AG08395 (cell line): ENCODE results near the gene MAPK8.

Source experiments
- DNase-seq: peaks from one replicate; pipeline ENCODE4 v3.0.0; 2012; ENCODE audit warnings: mixed read lengths, low spot score

MAPK8 gene

GRCh38 chr10:48450233-48450740, 143.8 kb downstream of the MAPK8 start:
- no peak for DNase-seq

DNA sequence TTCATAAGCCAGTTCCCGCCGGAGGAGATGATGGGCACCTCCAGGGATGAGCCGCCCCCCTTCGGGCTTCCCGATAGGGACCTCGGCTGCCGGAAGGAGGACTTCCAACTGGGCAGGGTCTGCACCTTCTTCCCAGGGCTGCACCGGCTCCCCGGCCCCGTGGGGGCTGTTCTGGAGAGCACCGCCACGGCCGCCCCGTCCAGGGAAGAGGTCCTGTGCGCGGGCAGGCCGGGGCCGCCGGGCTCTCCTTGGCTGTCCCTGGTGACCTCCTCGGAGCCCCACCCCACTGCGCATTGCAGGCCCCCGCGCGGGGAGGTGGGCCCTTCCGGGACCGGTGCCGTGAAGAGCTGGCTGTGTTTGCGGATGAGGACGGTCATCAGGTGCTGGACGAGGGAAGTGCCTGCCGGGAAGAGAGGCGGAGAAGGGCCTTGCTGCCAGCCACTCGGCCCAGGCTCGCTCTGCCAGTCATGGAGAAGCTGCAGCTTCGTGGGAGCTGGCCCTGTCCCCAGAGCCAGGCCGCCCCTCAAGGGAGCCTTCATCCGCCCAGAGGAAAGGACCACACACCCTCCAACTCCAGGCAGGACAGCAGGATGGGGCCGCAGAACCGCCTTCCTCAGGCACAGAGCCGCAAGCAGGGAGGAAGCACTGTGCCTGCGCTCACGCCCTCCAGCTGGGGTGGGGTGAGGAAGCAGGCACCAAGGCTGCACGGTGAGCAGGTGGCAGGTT, 144.4 kb downstream of the MAPK8 start:
- no peak for DNase-seq

GRCh38 chr10:48451969-48452878, 145.7 kb downstream of the MAPK8 start:
- no peak for DNase-seq

GRCh38 chr10:48452879-48453412, 146.5 kb downstream of the MAPK8 start:
- no peak for DNase-seq

GRCh38 chr10:48453451-48454301, 147.2 kb downstream of the MAPK8 start:
- no peak for DNase-seq

GRCh38 chr10:48454302-48455054, 148.0 kb downstream of the MAPK8 start:
- DNase-seq = no peak

GRCh38 chr10:48455055-48455391, 148.5 kb downstream of the MAPK8 start:
- no peak for DNase-seq

GRCh38 chr10:48455392-48456151, 149.1 kb downstream of the MAPK8 start:
- DNase-seq = no peak

DNA sequence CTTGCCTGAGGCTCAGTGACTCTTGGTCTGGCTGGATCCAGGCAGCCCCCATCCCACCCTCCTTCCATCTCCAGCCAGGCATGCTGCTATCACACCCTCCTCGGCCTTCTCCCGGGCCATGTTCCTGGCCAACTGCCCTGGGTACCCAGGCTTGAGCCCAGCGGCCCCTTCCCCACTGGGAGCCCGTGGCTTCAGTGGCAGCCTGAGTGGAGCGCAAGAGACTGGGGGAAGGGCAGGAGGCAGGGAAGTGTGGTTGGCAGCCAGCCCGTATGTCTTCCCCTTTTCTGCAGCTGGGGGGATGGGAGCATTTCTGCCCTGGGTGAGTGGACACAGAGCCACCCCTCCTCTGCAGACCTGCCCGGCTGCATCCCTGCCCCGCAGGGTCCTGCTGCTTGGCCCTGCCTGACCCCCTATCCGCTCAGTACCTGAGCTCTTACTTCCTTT, 149.9 kb downstream of the MAPK8 start:
- no peak for DNase-seq

DNA sequence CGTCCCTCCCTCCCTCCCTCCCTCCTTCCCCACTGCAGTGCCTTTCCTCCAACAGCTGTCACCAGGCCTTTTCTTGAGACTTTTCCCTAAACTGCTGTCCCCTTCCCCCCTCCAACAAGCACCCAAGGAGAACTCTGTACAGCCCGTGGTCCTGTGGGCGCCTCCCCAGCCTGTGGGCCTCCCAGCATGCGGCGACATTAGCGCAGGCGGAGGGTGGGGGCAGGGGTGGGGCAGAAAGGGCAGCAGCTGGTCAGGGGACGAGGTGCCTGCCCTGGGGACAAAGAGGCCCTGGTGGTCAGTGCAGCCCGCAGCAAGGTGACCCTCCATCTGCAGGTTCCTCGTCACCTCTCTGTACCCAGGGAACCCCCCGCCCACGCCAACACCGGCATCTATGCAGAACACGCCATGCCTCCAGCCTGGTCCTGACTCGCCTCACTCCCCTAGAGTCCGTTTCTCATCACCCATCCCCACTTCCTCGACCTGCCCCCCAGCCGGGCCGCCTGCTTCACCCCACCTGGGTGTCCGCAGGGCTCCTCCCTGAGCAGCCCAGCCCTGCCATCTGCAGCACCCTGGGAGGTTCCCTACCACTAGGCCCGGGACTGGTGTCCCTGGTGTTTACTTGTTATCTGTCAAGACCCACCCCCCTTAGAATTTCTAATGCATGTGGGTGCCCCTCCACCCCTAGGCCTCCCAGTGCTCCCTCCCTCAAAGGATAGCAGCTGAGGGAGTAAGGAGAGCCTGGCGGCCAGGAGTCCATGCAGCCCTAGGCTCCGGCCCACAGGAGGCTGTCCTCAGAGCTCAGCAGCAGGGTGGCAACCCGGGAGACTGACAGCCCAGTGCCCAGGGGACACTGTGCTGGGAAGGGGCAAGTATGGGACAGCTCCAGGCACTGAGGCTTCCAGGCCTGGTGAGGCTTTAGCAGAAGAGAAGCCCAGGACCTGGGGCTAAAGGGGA, 150.6 kb downstream of the MAPK8 start:
- DNase-seq = no peak

DNA sequence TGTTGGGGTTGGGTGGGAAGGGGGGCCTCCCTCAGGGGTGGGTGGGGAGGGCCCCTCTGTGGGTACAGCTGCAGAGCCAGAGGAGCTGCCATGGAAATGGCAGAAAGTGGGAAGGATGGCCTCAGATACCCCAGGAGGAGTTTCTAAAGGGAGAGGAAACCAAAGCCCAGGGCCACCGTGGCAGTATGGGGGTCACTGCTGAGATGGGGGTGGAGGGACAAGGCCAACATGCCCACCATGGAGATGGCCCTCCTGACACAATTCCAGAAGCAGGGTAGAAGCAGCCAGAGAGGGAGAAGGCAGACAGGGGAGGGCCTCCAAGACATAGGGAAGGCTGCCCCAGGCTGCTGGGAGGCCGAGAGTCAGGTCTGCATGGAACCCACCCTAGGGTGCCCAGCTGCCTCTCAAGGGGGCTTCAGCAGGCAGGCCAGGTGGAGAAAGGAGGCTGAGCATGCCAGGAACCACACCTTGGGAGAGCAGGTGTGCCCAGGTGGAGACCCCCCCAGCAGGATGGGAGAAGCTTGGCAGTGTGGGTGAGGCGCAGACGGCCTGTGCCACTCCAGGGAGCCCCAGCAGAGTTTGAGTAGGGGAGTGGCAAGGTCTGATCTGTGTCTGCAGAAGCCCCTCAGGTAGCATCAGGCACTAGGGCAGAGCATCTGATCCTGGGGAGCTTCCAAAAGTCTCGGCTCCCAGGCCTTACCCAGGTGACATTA, 151.6 kb downstream of the MAPK8 start:
- no peak for DNase-seq

DNA sequence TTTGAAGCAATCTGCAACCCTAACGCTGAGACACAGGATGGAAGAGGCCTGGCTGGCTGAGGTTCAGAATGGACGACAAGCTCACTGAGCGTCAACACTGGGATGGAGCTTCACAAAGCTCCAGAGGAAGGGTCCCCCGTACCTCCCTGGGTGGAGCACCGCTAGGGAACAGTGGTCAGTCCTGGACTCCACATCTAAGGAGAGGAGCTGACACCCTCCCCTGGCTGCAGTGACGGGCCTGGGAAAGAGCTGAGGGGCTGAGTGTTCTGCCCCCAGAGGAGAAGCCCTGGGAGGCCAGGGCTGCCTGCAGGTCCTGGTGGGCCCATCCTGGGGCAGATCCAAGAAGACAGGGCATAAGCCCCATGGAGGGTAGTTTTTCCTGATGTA, 152.2 kb downstream of the MAPK8 start:
- DNase-seq = no peak

DNA sequence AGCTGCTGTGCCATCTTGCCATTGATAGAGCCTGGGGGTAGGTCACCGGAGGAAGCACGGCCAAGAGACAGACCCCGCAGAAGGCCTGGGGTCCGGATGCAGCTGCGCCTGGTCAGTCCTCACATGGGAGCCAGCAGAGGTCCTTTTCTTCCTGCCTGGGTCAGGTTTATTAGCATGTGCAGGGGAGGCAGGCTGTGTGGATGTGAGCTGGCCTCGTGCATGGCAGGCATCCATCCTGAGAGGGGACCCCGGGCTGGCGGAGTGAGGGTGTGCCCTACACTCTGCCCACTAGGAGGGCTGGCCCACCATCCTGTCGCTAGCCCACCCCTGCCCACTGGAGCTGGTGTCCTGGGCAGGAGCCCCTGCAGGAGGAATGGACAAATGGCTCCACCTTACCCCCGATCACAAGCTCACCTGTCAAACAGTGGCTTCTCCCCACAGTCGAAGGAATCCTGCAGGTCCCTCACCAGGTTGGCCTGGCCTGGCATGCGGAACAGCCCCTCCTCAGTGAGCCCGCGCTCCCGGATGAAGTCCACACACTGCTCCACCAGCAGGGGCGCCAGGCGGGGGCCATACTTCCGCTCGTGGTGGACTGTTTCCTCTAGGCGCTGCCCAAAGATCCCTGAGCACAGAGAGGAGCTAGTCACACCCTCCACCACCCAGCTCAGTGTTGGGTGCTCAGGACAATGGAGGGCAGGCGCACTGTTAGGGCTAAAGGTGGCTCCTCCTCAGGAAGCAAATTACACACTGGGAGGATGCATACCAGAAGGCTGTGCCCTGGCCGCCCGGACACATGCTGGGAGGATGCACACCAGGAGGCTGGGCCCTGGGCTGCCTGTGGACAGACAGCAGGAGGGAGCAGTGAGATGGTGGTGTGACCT, 153.0 kb downstream of the MAPK8 start:
- no peak for DNase-seq

DNA sequence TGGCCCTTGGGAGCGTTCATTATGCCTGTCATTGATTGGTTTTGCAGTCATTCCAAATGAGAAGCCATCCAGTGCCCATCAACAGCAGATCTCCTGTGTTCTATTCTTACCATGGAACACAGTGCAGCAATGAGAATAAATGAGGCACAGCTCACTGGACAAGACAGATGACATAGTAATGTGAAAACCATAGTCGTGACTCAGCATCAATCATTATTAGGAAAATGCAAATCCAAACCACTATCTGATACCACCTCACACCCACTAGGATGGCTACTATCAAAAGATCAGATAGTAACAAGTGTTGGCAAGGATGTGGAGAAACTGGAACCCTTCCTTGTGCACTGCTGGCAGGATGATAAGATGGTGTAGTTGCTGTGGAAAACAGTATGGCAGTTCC, 153.7 kb downstream of the MAPK8 start:
- DNase-seq = no peak

DNA sequence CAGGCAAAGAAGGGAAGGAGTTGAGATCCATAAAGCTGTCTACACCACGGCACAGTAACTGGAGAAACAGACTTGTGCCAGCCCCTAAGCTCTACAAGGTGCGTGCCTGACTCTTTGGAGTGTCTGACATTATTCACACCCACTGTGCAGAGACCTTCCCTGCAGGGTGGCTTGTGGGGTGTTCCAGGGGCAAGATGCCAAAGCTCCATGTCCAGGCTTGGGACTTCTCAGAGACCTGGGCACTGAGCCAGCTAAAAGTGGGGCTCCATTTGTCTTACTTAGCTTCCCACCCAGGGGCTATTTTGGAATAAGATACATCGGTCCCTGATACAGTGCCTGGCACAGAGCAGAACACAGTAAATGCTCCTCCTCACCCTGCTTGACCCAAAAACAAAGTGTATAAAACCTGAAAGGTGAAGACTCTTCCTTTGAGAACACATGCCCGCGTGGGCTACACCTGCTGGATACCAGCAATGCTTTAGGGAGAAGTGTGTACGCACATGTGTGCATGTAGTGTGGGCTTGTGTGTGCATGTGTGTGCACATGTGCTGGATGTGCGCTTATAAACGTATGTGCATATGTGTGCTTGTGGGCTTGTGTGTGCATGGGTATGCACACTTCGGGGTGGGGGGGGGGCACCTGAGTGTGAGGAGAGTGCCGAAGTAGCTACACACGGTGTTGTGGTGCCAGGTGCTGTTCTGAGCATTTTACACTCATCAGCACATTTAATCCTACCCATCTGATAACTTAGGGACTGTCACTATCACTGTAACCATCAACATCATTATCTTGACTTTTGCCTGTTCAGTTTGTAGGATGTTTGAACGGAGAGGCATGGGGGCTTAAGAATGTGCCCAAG, 155.4 kb downstream of the MAPK8 start:
- DNase-seq = no peak

DNA sequence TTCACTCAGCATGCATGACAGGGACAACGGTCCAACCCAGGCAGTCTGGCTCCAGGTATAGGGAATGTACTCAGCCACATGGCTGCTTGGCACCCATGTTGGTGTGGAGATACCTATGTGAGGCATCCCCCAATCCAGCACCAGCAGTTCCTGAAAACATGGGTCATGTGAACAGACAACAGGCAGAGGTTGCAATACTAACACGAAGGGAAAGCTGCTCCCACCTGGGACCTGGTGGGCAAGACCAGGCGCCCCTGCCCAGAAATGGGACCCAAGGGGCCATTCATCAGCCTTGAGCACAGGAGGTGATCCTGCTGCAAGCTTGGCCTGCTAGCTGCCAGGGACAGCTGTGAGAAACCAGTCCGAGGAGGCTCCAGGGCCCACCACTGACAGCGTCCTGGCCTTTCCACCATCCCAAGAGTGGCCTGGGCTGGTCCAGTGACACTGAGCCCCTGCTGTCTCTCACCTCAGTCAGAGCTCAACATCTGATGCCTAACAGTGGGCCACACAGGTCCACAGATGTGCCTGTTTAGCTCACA, 156.1 kb downstream of the MAPK8 start:
- DNase-seq = no peak
